Natural killer cell (primary cell): ENCODE measurements around the gene MAD2L2. TPM values are rescaled to one million over a fixed set of nuclear protein-coding genes. Genes with fewer than 3 reads are reported as not detected.

ENCODE experiments used
- ATAC-seq, 3 donors: fragments of 150-1000 bp in 2 of 3; fragments of 200-7000 bp in 1 of 3; cut with Tn5 transposase; 1 replicate in 1 of 3; 2 replicates in 2 of 3; pipeline ENCODE4 v1.10.0; 2021; ENCODE audit warnings: mild to moderate bottlenecking in 2 of 3, moderate library complexity in 2 of 3
- DNase-seq, 2 donors: peaks; one replicate each; pipeline versions ENCODE4 v3.0.0 to v3.0.0-alpha.2; 2013 to 2021; ENCODE audit warnings: mixed read lengths in 1 of 2
- H3K27ac ChIP-seq: one replicate; pipeline ENCODE4 v1.5.1; 2013; ENCODE audit warnings: mild to moderate bottlenecking, low read length
- H3K27me3 ChIP-seq: one replicate; pipeline ENCODE4 v1.6.1; 2013; ENCODE audit warnings: low read length; ENCODE audit not compliant: control insufficient read depth, insufficient read depth
- H3K36me3 ChIP-seq: one replicate; pipeline ENCODE4 v1.6.1; 2013; ENCODE audit warnings: low read length; ENCODE audit not compliant: control insufficient read depth, insufficient read depth
- H3K4me1 ChIP-seq: one replicate; pipeline ENCODE4 v1.6.1; 2013; ENCODE audit warnings: low read length; ENCODE audit not compliant: control insufficient read depth, insufficient read depth
- H3K4me3 ChIP-seq: one replicate; pipeline ENCODE4 v1.5.1; 2013; ENCODE audit warnings: low read length
- H3K9me3 ChIP-seq: one replicate; pipeline ENCODE4 v1.6.1; 2013; ENCODE audit warnings: low read length; ENCODE audit not compliant: control insufficient read depth, insufficient read depth
- H3K27ac Mint-ChIP-seq, 2 donors: one replicate each; pipeline ENCODE4 v1.8.0; 2022; ENCODE audit warnings: mild to moderate bottlenecking in 2 of 2, mixed read lengths in 2 of 2, moderate library complexity in 1 of 2
- H3K27me3 Mint-ChIP-seq, 2 donors: one replicate each; pipeline ENCODE4 v1.8.0; 2022; ENCODE audit warnings: low read depth in 2 of 2, mixed read lengths in 2 of 2
- H3K36me3 Mint-ChIP-seq: one replicate; pipeline ENCODE4 v1.8.0; 2022; ENCODE audit warnings: mixed read lengths
- H3K4me1 Mint-ChIP-seq, 2 donors: one replicate each; pipeline ENCODE4 v1.8.0; 2022; ENCODE audit warnings: mixed read lengths in 2 of 2
- H3K4me3 Mint-ChIP-seq: one replicate; pipeline ENCODE4 v1.8.0; 2022; ENCODE audit warnings: mild to moderate bottlenecking, moderate library complexity, mixed read lengths
- H3K9me3 Mint-ChIP-seq, 2 donors: one replicate each; pipeline ENCODE4 v1.8.0; 2022; ENCODE audit warnings: mixed read lengths in 2 of 2
- WGBS: methylation state at CpG from one replicate; pipeline ENCODE4 v1.1.7; 2013; ENCODE audit warnings: missing lambda C conversion rate; ENCODE audit not compliant: insufficient coverage; 5-methylcytosine and 5-hydroxymethylcytosine counted together
- intact Hi-C: fragments of 100-400 bp; cut with micrococcal nuclease; formaldehyde crosslinking; loops from one replicate; pipeline ENCODE4 v1.14.2; 2022
- total RNA-seq, 4 donors: library from RNA; stranded (reverse); fragments of 120-200 nt in 1 of 4; gene quantifications; one replicate each; pipeline versions ENCODE4 v1.2.3 to v1.2.4, GENCODE V29; 2013 to 2022
- TF ChIP-seq, protein P1 (sequence below): fragments of 200-600 bp; IDR thresholded peaks from one replicate; pipeline ENCODE4 v1.8.0; 2022; ENCODE audit warnings: antibody characterized with exemption

MAD2L2 gene
- total RNA-seq, 3 donors from 2014 or later (not counting 1 experiment from before 2014, with no cell fraction given) = 50.6 to 66.0 (median 60.4) TPM

DNA sequence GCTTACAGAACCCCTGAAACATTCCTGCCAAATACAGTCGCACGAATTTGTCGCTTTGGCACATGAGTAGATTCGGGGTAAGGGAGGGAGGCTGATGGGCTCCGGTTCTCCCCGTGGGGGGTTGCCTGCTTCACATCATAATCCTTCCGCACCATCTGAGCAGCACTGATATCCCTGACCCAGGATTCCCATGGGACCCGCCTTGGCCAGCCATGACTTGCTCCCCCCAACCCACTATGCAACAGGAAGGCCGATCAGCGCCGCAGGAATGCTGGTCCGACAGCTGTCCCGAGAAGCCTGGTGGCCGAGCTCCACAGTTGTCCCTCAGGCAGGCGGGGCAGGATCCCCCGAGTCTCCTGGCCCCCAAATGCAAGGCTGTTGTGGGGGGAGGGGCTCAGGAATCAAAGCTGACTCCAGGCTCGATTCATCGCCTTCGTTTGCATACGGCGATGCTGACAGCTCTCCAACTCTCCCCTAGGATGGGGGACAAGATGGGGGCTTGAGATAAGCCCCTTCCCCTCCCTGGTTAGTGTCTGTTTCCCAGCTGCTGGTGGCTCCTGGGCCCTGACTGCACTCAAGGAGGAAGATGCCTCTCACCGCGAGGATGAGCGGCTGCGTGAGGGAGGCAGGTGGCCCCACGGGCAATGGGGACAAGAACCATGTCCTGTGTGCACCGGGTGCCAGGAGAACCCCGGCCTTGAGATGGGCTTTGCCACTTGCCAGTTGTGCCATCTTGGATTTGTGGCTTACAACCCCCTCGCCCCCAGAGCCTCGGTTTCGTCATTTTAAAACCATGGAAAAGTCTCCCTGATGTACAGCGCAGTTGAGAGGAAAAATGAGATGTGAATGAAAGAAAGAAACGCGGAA is 19.9 kb upstream of the MAD2L2 start:
- H3K27ac Mint-ChIP-seq = no peak overlapping the region
- Histone ChIP-seq H3K4me1 (no peaks in the 10 kb centered on the region), H3K27ac (no peak overlapping the region), H3K36me3 (no peaks in the 10 kb centered on the region), H3K27me3 (peaks cover 9% of the 10 kb centered on the region), H3K4me3 (no peak overlapping the region), H3K9me3 (no peaks in the 10 kb centered on the region)
- no peaks in the 10 kb centered on the region for H3K27me3 Mint-ChIP-seq
- no peaks in the 10 kb centered on the region for H3K36me3 Mint-ChIP-seq
- TF ChIP-seq, protein P1, sequence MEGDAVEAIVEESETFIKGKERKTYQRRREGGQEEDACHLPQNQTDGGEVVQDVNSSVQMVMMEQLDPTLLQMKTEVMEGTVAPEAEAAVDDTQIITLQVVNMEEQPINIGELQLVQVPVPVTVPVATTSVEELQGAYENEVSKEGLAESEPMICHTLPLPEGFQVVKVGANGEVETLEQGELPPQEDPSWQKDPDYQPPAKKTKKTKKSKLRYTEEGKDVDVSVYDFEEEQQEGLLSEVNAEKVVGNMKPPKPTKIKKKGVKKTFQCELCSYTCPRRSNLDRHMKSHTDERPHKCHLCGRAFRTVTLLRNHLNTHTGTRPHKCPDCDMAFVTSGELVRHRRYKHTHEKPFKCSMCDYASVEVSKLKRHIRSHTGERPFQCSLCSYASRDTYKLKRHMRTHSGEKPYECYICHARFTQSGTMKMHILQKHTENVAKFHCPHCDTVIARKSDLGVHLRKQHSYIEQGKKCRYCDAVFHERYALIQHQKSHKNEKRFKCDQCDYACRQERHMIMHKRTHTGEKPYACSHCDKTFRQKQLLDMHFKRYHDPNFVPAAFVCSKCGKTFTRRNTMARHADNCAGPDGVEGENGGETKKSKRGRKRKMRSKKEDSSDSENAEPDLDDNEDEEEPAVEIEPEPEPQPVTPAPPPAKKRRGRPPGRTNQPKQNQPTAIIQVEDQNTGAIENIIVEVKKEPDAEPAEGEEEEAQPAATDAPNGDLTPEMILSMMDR = no peak
- H3K9me3 Mint-ChIP-seq = no peaks in the 10 kb centered on the region
- no peak overlapping the region for H3K4me3 Mint-ChIP-seq
- no peak for DNase-seq
- WGBS = 53% methylated on average over 34 of the region's 34 CpGs
- H3K4me1 Mint-ChIP-seq = peaks cover 0 to 13% of the 10 kb centered on the region in 2 donors
- intact Hi-C loops = no loop called here
- no peak for ATAC-seq

DNA sequence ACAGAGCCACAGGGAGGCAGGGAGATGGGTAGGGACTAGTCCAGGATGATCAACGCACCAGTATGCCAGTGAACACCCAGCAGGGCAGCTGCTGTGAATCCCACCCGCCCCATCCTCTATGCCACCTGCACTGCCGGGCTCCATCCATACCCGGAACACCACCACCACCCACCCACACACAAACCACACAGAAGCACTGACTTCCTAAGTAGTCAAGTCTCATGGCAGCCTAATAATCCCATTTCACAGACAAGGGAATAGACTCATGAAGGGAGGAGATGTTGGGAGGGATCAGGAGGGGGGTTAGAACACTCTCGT is 16.9 kb upstream of the MAD2L2 start:
- Histone ChIP-seq H3K9me3 (no peaks in the 10 kb centered on the region), H3K27me3 (peaks cover 9% of the 10 kb centered on the region), H3K4me3 (no peak overlapping the region), H3K36me3 (no peaks in the 10 kb centered on the region), H3K27ac (no peak overlapping the region), H3K4me1 (peaks cover 20% of the 10 kb centered on the region)
- peaks cover 0 to 3% of the 10 kb centered on the region in 2 donors for H3K27me3 Mint-ChIP-seq
- H3K36me3 Mint-ChIP-seq = no peaks in the 10 kb centered on the region
- peaks cover 15 to 20% of the 10 kb centered on the region in 2 donors for H3K4me1 Mint-ChIP-seq
- H3K27ac Mint-ChIP-seq = no peak overlapping the region
- no peaks in the 10 kb centered on the region for H3K9me3 Mint-ChIP-seq
- DNase-seq = no peak
- intact Hi-C loops = no loop called here
- no peak overlapping the region for H3K4me3 Mint-ChIP-seq
- 77% methylated on average over 5 of the region's 5 CpGs for WGBS
- ATAC-seq = no peak
- TF ChIP-seq, protein P1 = no peak

DNA sequence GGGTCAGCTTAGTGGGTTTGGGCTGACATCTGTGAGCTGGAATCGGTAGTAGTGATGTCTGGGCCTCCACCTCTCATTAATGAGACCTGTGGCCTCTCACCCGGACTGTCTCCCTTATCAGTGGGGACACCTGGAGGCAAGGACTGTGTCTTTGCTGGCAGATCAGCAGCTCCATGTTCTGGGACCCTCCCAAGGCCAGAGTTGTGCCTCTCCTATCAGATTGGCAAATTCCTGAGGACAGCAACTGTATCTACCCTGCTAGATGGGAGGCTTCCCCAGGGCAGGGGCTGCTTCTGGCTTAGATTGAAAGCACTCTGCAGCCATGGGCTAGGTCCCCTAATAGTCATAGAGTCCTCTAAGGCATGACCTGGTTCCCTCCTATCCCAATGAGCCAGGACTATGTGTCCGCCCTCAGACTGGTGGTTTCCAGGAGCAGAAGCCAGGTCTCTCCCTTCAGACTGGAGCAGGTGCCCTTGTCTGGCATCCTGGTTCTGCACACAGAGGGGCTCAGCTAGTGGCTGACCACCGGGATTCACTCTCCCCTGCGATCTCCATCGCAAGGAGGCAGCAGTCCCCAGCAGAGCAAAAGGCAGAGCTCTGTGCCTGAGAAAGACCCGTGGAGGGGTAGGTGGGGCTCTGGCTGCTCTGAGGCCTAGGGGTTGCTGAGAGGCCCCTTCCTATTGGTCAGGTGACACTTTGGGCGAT is 16.4 kb upstream of the MAD2L2 start:
- H3K4me1 ChIP-seq = peaks cover 26% of the 10 kb centered on the region
- WGBS = 82% methylated on average over 8 of the region's 8 CpGs
- TF ChIP-seq, protein P1 = no peak
- intact Hi-C loops = no loop called here
- ATAC-seq = no peak
- Mint-ChIP-seq H3K4me1 (peaks cover 20 to 25% of the 10 kb centered on the region in 2 donors), H3K27ac (peak overlapping the region in 1 of 2 donors; percentile 4), H3K4me3 (no peak overlapping the region), H3K9me3 (no peaks in the 10 kb centered on the region), H3K27me3 (peaks cover 0 to 6% of the 10 kb centered on the region in 2 donors), H3K36me3 (no peaks in the 10 kb centered on the region)
- no peak overlapping the region for H3K27ac ChIP-seq
- H3K36me3 ChIP-seq = no peaks in the 10 kb centered on the region
- H3K27me3 ChIP-seq = peaks cover 10% of the 10 kb centered on the region
- DNase-seq = no peak
- no peak overlapping the region for H3K4me3 ChIP-seq
- H3K9me3 ChIP-seq = no peaks in the 10 kb centered on the region
